Neural crest cell (in vitro differentiated cells): ENCODE results near the gene HEXD. TPM values are rescaled to one million over a fixed set of nuclear protein-coding genes. Genes with fewer than 3 reads are reported as not detected.

Source experiments
- DNase-seq: peaks from one replicate; pipeline ENCODE4 v3.0.0; 2021; ENCODE audit warnings: low read depth, mixed read lengths, low spot score
- H3K27ac Mint-ChIP-seq: one replicate; pipeline ENCODE4 v1.8.0; 2021; ENCODE audit warnings: mild to moderate bottlenecking, mixed read lengths; ENCODE audit not compliant: unreplicated experiment
- H3K27me3 Mint-ChIP-seq: 2 replicates; pipeline ENCODE4 v1.8.0; 2021; ENCODE audit warnings: low read depth, mild to moderate bottlenecking, mixed read lengths
- H3K36me3 Mint-ChIP-seq: 2 replicates; pipeline ENCODE4 v1.8.0; 2021; ENCODE audit warnings: low read depth, mild to moderate bottlenecking, mixed read lengths
- H3K4me1 Mint-ChIP-seq: 2 replicates; pipeline ENCODE4 v1.8.0; 2021; ENCODE audit warnings: mixed read lengths
- H3K4me3 Mint-ChIP-seq: one replicate; pipeline ENCODE4 v1.8.0; 2021; ENCODE audit warnings: mild to moderate bottlenecking, mixed read lengths
- H3K9me3 Mint-ChIP-seq: 2 replicates; pipeline ENCODE4 v1.8.0; 2021; ENCODE audit warnings: mixed read lengths
- CTCF ChIP-seq: fragments of 200-600 bp; sonication (generic); conservative IDR thresholded peaks from 2 replicates; pipeline ENCODE4 v1.5.0; 2021; ENCODE audit warnings: antibody characterized with exemption, mild to moderate bottlenecking
- total RNA-seq: library from RNA; stranded (reverse); gene quantifications from 2 replicates; pipeline ENCODE4 v1.2.1, GENCODE V29; 2021

The HEXD gene
- total RNA-seq, 1 donor from 2014 or later: 48.5 TPM

GRCh38 chr17:82382933-82383255 lies 35.3 kb upstream of the HEXD start:
- Mint-ChIP-seq H3K27ac (no peak overlapping the region), H3K36me3 (no peaks in the 10 kb centered on the region), H3K9me3 (no peaks in the 10 kb centered on the region), H3K4me1 (peaks cover 5% of the 10 kb centered on the region), H3K27me3 (peaks cover 17% of the 10 kb centered on the region), H3K4me3 (no peak overlapping the region)
- DNase-seq: no peak
- no peak for TF ChIP-seq CTCF

GRCh38 chr17:82383411-82383810 lies 34.7 kb upstream of the HEXD start:
- Mint-ChIP-seq H3K36me3 (no peaks in the 10 kb centered on the region), H3K27ac (no peak overlapping the region), H3K9me3 (no peaks in the 10 kb centered on the region), H3K4me1 (peaks cover 5% of the 10 kb centered on the region), H3K27me3 (peaks cover 17% of the 10 kb centered on the region), H3K4me3 (no peak overlapping the region)
- no peak for DNase-seq
- TF ChIP-seq CTCF: no peak

DNA sequence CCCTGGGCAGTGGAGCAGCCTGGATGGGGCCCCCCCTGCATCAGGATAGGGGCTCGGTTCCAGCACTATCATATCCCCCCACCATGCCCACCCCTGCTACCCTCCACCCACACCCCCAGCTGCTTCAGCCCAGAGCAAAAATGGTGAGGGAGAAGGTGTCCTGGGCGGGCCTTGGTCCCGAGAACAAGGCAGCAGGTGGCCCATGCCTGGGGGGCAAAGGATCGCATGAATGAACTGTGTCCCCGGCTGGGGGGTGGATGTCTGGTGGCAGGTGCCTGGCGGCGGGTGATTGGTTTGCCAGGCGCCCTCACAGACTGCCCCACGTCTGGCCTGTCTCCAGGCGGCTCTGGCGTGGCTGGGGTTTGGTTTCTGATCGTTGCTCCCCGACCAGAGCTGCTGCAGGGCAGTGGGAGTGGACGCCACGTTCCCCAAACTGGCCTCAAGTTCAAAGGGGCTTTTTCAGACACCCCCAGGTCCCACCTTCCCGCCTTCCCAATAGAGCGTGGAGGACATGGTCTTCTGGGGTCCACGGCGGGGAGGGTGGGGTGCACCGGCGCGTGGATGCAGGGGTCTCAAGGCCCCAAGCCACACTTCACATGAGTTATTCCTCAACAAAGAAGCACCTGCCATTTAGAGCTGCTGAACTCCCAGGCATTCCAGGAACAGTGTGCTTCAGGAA lies 34.0 kb upstream of the HEXD start:
- DNase-seq: no peak
- H3K27me3 Mint-ChIP-seq: peaks cover 14% of the 10 kb centered on the region
- no peaks in the 10 kb centered on the region for H3K36me3 Mint-ChIP-seq
- peaks cover 5% of the 10 kb centered on the region for H3K4me1 Mint-ChIP-seq
- H3K4me3 Mint-ChIP-seq: no peak overlapping the region
- no peak overlapping the region for H3K27ac Mint-ChIP-seq
- no peaks in the 10 kb centered on the region for H3K9me3 Mint-ChIP-seq
- TF ChIP-seq CTCF: no peak

GRCh38 chr17:82384730-82385481 lies 33.2 kb upstream of the HEXD start:
- Mint-ChIP-seq H3K9me3 (no peaks in the 10 kb centered on the region), H3K36me3 (no peaks in the 10 kb centered on the region), H3K4me3 (no peak overlapping the region), H3K4me1 (peaks cover 3% of the 10 kb centered on the region), H3K27ac (no peak overlapping the region), H3K27me3 (peaks cover 12% of the 10 kb centered on the region)
- TF ChIP-seq CTCF: no peak
- DNase-seq: no peak

DNA sequence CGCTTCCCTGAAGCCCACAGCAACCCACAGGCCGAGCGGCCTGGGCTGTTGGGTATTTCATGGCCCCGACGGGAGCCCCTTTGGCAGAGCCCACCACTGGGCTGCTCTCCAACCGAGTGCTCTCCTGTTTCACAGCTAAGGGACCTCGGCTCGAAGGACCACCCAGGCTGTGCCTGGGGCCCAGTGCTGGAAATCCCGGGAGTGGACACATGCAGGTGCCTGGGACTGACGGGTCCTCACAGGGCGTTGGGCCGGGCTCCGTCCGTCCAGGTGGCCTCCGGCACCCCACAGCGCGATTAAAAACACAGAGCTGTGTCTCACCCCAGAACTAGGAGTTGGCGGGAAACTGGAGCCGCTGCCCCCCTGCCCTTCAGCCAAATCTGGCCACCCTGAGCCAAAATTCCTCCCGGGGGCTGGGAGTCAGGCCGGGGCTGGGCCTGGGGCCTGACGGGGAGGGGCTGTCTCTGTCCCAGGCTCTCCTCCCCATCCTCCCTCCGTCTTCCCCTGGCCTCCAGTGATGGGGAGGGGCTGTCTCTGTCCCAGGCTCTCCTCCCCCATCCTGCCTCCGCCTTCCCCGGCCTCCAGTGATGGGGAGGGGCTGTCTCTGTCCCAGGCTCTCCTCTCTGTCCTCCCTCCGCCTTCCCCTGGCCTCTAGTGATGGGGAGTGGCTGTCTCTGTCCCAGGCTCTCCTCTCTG lies 32.4 kb upstream of the HEXD start:
- Mint-ChIP-seq H3K4me1 (no peaks in the 10 kb centered on the region), H3K9me3 (no peaks in the 10 kb centered on the region), H3K27ac (no peak overlapping the region), H3K4me3 (no peak overlapping the region), H3K27me3 (peaks cover 8% of the 10 kb centered on the region), H3K36me3 (no peaks in the 10 kb centered on the region)
- no peak for TF ChIP-seq CTCF
- no peak for DNase-seq
